ENCODE data around the gene NFIA. TPM values are rescaled to one million over a fixed set of nuclear protein-coding genes. Genes with fewer than 3 reads are reported as not detected.

Gene NFIA
- total RNA-seq, 1 donor from 2014 or later = 49.4 TPM

GRCh38 chr1:61202854-61203598 lies 120.7 kb downstream of the NFIA start:
- Mint-ChIP-seq H3K27ac (no peak overlapping the region), H3K4me3 (no peak overlapping the region), H3K36me3 (peaks cover 4% of the 10 kb centered on the region), H3K27me3 (no peaks in the 10 kb centered on the region), H3K4me1 (ENCODE audit: unreplicated experiment) (peaks cover 14% of the 10 kb centered on the region), H3K9me3 (no peaks in the 10 kb centered on the region)
- no peak for DNase-seq (ENCODE audit: extremely low spot score, unreplicated experiment)
- TF ChIP-seq CTCF (conservative IDR thresholded peaks at IDR 0.05) = no peak

DNA sequence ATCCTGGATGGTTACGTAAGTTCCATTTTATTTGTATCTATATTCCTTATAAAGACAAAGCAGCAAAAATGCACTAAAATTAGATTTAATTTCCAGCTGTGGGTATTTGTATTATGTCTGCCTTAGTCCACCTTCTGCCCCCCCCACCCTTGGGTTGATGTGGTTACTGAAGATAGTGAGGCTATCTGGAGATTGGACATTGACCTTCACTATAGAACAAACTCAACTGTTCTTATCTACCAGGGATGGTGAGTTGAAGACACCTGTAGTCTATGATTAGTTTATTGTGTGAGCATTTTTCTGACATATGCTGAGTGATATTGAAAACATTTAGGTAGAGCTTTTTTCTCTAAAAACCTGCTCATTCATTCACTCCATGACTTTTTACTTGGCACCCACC lies 122.2 kb downstream of the NFIA start:
- no peak overlapping the region for H3K27ac Mint-ChIP-seq
- no peak overlapping the region for H3K4me3 Mint-ChIP-seq
- no peak for TF ChIP-seq CTCF (conservative IDR thresholded peaks at IDR 0.05)
- H3K9me3 Mint-ChIP-seq = no peaks in the 10 kb centered on the region
- H3K27me3 Mint-ChIP-seq = no peaks in the 10 kb centered on the region
- H3K4me1 Mint-ChIP-seq (ENCODE audit: unreplicated experiment) = peaks cover 16% of the 10 kb centered on the region
- no peak for DNase-seq (ENCODE audit: extremely low spot score, unreplicated experiment)
- peaks cover 4% of the 10 kb centered on the region for H3K36me3 Mint-ChIP-seq

DNA sequence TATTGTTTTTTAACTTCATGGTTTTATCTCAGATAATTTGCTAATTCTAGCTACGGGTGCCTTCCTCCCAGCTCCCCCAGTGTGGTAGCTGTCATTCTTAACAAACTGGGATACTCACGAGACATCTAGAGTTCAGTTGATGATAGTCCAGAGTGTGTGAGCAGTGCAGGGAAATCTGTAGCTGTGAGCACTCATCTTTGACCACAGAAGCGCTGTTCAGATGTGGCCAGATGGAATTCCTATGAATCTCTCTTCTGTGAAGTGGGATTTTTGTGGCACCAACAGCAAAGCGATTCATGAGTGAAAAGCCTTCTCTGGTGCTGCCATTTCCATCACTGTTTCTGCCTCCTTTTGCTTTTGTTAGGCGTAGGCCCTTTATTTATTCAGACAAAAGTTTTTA lies 125.1 kb downstream of the NFIA start:
- no peak overlapping the region for H3K27ac Mint-ChIP-seq
- H3K9me3 Mint-ChIP-seq = no peaks in the 10 kb centered on the region
- H3K4me1 Mint-ChIP-seq (ENCODE audit: unreplicated experiment) = peaks cover 16% of the 10 kb centered on the region
- H3K36me3 Mint-ChIP-seq = no peaks in the 10 kb centered on the region
- no peaks in the 10 kb centered on the region for H3K27me3 Mint-ChIP-seq
- H3K4me3 Mint-ChIP-seq = no peak overlapping the region
- no peak for DNase-seq (ENCODE audit: extremely low spot score, unreplicated experiment)
- TF ChIP-seq CTCF (conservative IDR thresholded peaks at IDR 0.05) = no peak

- H3K9me3 Mint-ChIP-seq = no peaks in the 10 kb centered on the region
- peaks cover 12% of the 10 kb centered on the region for H3K4me1 Mint-ChIP-seq (ENCODE audit: unreplicated experiment)
- no peak for TF ChIP-seq CTCF (conservative IDR thresholded peaks at IDR 0.05)
- H3K27me3 Mint-ChIP-seq = no peaks in the 10 kb centered on the region
- H3K36me3 Mint-ChIP-seq = no peaks in the 10 kb centered on the region
- no peak overlapping the region for H3K27ac Mint-ChIP-seq
- H3K4me3 Mint-ChIP-seq = no peak overlapping the region
- no peak for DNase-seq (ENCODE audit: extremely low spot score, unreplicated experiment)
Measured at GRCh38 chr1:61208172-61208571, 125.8 kb downstream of the NFIA start.

GRCh38 chr1:61208831-61209230 lies 126.5 kb downstream of the NFIA start:
- H3K27me3 Mint-ChIP-seq = no peaks in the 10 kb centered on the region
- H3K4me1 Mint-ChIP-seq (ENCODE audit: unreplicated experiment) = peaks cover 8% of the 10 kb centered on the region
- no peaks in the 10 kb centered on the region for H3K9me3 Mint-ChIP-seq
- no peaks in the 10 kb centered on the region for H3K36me3 Mint-ChIP-seq
- no peak for TF ChIP-seq CTCF (conservative IDR thresholded peaks at IDR 0.05)
- H3K27ac Mint-ChIP-seq = no peak overlapping the region
- H3K4me3 Mint-ChIP-seq = no peak overlapping the region
- no peak for DNase-seq (ENCODE audit: extremely low spot score, unreplicated experiment)

Data from type B pancreatic cell (in vitro differentiated cells).